ENCODE results near the gene NEK11.

DNA sequence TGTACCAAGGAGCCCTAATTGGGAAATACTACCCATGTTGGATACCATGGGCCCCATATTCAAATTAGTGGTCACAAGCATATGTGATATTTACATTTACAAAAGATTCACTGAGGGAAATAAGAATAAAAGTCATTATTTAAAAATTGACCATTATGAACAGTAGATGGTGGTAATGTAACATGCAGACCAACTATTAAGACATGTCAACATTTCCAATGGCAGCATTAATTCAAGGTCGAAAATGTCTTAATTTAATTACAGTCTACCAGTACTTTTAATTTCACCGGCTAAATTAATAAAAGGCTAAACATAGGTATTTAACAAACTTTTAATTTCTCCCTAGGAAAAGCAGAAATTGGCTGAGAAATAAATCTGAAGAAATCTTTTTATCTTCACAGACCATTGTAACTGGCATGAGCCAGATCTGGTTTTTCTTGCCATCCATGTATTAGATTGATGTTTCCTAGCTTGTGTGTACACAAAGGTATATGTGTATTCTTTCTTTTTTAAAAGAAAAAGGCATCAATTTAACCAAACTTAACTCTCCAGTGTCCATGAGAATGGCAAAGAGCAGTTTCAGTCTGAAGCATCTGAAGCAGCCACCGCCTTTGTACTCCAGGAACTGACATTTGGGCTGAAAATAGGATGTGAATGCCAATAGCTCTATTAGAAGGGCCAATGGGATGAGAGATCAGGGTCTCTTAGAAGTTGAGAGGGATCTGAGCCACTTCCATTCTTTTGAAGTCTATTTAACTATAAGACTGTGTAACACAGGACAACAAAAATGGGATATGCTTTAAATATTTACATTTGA, 26.6 kb downstream of the NEK11 start:
- TF ChIP-seq, protein P1, sequence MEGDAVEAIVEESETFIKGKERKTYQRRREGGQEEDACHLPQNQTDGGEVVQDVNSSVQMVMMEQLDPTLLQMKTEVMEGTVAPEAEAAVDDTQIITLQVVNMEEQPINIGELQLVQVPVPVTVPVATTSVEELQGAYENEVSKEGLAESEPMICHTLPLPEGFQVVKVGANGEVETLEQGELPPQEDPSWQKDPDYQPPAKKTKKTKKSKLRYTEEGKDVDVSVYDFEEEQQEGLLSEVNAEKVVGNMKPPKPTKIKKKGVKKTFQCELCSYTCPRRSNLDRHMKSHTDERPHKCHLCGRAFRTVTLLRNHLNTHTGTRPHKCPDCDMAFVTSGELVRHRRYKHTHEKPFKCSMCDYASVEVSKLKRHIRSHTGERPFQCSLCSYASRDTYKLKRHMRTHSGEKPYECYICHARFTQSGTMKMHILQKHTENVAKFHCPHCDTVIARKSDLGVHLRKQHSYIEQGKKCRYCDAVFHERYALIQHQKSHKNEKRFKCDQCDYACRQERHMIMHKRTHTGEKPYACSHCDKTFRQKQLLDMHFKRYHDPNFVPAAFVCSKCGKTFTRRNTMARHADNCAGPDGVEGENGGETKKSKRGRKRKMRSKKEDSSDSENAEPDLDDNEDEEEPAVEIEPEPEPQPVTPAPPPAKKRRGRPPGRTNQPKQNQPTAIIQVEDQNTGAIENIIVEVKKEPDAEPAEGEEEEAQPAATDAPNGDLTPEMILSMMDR (IDR thresholded peaks at IDR 0.05): peak in 1 of 4 experiments; percentile 46
- TF ChIP-seq POLR2A (IDR thresholded peaks at IDR 0.05) (no peak), POLR2AphosphoS5 (IDR thresholded peaks at IDR 0.05) (no peak)

All from prostate gland (tissue), 2 donors.